GM21423 (cell line): ENCODE measurements around the gene RTKN2.

Experiments
- ATAC-seq: cut with Tn5 transposase; IDR thresholded peaks from one replicate; pipeline ENCODE4 v1.9.1; 2021; ENCODE audit warnings: mild to moderate bottlenecking, moderate library complexity; ENCODE audit not compliant: unreplicated experiment

Gene RTKN2

GRCh38 chr10:62231371-62231770, 37.3 kb downstream of the RTKN2 start:
- no peak for ATAC-seq

GRCh38 chr10:62230344-62231121, 38.1 kb downstream of the RTKN2 start:
- ATAC-seq, result no peak

- no peak for ATAC-seq
Measured at GRCh38 chr10:62225362-62225761, 43.3 kb downstream of the RTKN2 start.

- no peak for ATAC-seq
Measured at GRCh38 chr10:62224606-62225005, 44.0 kb downstream of the RTKN2 start.

GRCh38 chr10:62217683-62218082, 51.0 kb downstream of the RTKN2 start:
- no peak for ATAC-seq

GRCh38 chr10:62214364-62214874, 54.2 kb downstream of the RTKN2 start:
- no peak for ATAC-seq

- ATAC-seq, result no peak
Measured at GRCh38 chr10:62205750-62206399, 62.8 kb downstream of the RTKN2 start.

- peak; percentile 78 for ATAC-seq
Measured at GRCh38 chr10:62199584-62199983, 69.1 kb downstream of the RTKN2 start.

- ATAC-seq, result no peak
Measured at GRCh38 chr10:62196528-62196927, 72.1 kb downstream of the RTKN2 start.

- ATAC-seq, result no peak
Measured at GRCh38 chr10:62195675-62195926, 73.0 kb downstream of the RTKN2 start.

GRCh38 chr10:62194924-62195674, 73.5 kb downstream of the RTKN2 start:
- ATAC-seq, result no peak

- no peak for ATAC-seq
Measured at GRCh38 chr10:62193479-62193878, 75.2 kb downstream of the RTKN2 start.

- ATAC-seq, result no peak
Measured at GRCh38 chr10:62189131-62189530, 79.5 kb downstream of the RTKN2 start.

GRCh38 chr10:62188021-62188616, 80.5 kb downstream of the RTKN2 start:
- no peak for ATAC-seq

- no peak for ATAC-seq
Measured at GRCh38 chr10:62186999-62187675, 81.5 kb downstream of the RTKN2 start.

GRCh38 chr10:62185919-62186692, 82.5 kb downstream of the RTKN2 start:
- ATAC-seq, result no peak

- ATAC-seq, result no peak
Measured at GRCh38 chr10:62183857-62184795, 84.5 kb downstream of the RTKN2 start.

- ATAC-seq, result peak; percentile 88
Measured at GRCh38 chr10:62183442-62183841, 85.2 kb downstream of the RTKN2 start.

GRCh38 chr10:62182595-62182994, 86.0 kb downstream of the RTKN2 start:
- no peak for ATAC-seq
